ENCODE results near the gene GPX3.

GPX3 gene

DNA sequence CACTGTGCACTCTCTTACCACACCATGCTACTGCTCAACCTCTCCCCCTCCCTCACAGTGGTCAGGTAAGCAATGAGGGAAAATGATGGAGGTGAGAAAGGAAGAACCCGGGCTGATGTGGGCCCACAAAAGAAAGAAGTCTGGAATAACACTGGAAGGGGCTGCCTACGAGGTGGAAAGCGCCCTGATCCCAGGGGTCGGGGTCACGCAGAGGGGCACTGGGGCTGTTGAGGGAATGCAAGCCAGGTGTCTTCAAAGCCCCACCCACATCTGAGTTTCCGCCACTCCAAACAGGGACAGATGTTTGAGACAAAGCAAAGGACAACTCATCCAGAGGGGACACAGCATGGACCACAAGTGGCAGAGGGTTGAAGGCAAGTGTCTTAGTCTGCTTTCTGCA, 56.2 kb downstream of the GPX3 start:
- FAIRE-seq (no peak), DNase-seq (ENCODE audit: low spot score) (no peak)

DNA sequence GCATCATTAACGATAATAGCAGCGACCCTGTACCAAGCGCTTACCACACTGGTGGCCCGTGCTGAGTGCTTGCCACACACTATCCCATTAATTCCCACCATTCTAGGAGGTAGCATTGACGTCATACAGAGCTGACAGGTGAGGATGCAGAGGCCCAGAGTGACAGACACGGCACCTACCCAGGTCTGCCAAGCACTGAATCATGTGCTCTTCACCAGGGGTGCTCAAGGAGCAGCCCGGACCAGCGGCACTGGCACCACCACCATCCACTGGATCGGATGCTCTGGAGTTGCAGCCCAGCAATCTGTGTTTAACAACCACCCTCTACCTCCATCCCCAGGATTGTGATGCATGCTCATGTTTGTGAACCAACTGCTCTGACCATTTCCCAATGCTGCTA, 57.0 kb downstream of the GPX3 start:
- FAIRE-seq (no peak), DNase-seq (ENCODE audit: low spot score) (no peak)

DNA sequence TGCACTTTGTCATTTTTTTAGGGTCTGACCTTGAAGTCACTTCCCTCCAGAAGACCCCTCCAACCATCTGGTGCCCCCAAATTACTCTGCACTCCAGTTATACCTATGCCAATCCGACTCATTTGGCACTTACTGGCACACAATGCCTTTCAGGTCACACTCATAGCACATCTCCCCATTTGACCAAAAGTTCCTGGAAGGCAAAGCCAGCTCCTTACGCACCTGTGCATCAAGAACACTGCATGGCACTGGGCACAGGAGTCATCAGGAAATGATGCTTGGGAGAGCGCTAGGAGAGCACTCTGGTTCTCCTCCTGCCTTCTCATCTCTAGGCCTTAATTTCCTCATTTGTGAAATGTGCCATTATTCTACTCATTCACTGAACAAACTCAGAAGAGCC, 57.6 kb downstream of the GPX3 start:
- no peak for DNase-seq (ENCODE audit: low spot score)
- no peak for FAIRE-seq

All from RCC 7860 (cell line).